ENCODE measurements around the gene EMC8.

Gene EMC8

DNA sequence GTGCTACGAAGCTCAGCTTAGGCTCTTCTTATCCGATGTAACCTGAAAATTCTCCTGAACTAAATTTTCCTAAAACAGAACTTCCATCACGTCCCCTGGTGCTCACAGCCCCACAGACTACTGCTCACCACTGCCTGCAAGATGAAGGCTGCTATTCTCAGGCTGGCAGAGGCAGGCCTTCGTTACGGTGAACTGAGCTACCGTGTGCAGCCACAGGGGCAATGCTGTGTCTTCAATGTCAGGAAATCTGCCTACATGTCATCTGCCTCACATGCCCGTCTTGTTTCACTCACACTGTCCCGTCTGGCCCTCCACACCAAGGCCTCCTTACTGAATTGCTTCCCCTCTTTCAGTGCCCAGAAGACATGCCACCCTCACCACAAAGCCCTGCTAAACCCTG, 15.9 kb downstream of the EMC8 start:
- no peak for TF ChIP-seq JUND (IDR thresholded peaks at IDR 0.05; ENCODE audit: low read depth)
- in situ Hi-C loops (cut with HindIII; ENCODE audit: low pct_unique_long_range_greater_than_20kb, low sequenced_read_pairs) = no loop called here
- DNase-seq (ENCODE audit: low read depth in 1 of 2, low spot score in 1 of 2) = no peak

DNA sequence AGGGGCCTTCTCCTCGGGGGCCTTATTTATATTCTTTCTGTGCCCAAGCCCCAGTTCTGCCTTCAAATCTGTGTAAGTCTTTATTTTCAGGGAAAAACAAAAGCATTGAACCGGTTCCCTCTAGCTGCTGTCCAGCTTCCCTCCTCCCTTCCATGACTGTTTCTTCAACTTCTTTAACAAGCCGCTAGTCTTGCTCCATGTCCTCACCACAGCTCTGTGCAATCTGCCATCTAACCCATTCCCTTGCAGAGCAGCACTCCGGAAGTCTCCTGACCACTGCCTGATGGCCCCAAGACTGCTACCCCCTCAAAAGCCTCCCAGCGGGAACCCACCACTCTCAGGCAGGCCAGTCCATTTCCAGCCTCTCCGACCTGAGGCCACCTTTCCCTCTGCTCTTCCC, 16.9 kb downstream of the EMC8 start:
- in situ Hi-C loops (cut with HindIII; ENCODE audit: low pct_unique_long_range_greater_than_20kb, low sequenced_read_pairs) = no loop called here
- TF ChIP-seq JUND (IDR thresholded peaks at IDR 0.05; ENCODE audit: low read depth) = no peak
- peak in 1 of 2 experiments; percentile 53 for DNase-seq (ENCODE audit: low read depth in 1 of 2, low spot score in 1 of 2)

DNA sequence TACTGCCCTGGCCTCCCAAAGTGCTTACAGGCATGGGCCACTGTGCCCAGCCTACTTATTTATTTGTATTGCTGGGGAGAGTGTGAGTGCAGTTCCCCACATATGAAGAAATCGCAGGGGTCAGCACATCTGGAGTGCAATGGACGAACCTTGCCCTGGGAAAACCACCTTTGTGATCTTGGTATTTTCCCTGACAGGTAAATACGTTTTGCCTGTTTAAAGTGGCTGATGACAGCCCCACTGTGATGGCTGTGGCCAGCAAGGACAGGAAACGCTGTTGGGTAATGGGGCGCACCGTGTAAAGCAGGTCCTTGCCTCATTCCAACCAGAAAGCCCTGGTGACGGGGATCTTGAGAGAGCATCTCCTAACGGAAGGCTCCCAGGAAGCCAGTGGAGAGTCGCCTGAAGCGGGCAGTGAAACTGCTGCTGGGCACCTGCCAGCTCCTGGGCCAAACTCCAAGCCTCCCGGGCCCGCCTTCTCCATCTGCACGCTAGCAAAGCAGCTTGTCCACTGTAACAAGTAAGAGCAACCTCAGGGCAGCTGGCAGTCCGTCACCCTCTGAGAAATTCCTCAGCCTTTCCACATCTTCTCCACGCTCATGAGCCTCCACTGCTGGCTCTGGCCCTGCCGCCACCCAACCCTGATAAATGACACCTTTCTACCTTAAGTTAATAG, 17.5 kb downstream of the EMC8 start:
- in situ Hi-C loops (cut with HindIII; ENCODE audit: low pct_unique_long_range_greater_than_20kb, low sequenced_read_pairs) = no loop called here
- TF ChIP-seq JUND (IDR thresholded peaks at IDR 0.05; ENCODE audit: low read depth) = no peak
- DNase-seq (ENCODE audit: low read depth in 1 of 2, low spot score in 1 of 2) = peak; percentile 89 to 95

DNA sequence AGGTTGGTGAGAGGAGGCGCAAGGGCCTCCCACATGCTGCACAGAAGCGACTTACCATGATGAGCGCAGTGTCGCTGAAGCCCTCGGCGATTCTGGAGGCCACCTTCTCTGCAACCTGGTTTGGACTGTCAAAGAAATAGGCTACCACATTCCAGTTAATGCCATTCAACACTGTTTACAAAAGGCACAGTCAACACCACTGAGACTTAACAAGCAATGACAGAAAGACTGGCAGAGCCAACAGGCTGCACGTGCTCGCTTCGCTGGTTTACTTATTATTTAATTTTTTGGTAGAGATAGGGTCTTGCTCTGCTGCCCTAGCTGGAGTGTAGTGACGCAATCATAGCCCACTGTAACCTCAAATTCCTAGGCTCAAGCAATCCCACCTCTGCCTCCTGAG, 18.2 kb downstream of the EMC8 start:
- peak; percentile 87 to 91 for DNase-seq (ENCODE audit: low read depth in 1 of 2, low spot score in 1 of 2)
- TF ChIP-seq JUND (IDR thresholded peaks at IDR 0.05; ENCODE audit: low read depth) = no peak
- in situ Hi-C loops (cut with HindIII; ENCODE audit: low pct_unique_long_range_greater_than_20kb, low sequenced_read_pairs) = no loop called here

DNA sequence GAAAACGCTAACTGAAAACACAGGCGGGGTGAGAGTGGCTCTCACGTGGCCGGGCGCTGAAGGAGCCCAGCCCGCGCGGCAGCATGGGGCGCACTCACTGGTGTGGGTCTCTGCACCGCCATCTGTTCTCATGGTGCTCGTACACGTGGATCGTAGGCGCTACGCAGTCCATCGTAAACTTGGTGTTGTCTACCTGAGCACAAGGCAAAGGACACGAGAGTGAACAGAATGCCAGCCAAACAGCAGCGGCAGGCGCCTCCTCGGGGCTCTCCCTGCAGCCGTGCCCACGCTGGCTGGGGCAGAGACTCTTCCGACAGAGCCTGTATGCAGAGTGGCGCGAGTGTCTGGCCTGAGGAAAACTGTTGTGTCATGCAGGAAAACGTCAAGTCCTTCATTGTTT, 19.1 kb downstream of the EMC8 start:
- in situ Hi-C loops (cut with HindIII; ENCODE audit: low pct_unique_long_range_greater_than_20kb, low sequenced_read_pairs) = no loop called here

DNA sequence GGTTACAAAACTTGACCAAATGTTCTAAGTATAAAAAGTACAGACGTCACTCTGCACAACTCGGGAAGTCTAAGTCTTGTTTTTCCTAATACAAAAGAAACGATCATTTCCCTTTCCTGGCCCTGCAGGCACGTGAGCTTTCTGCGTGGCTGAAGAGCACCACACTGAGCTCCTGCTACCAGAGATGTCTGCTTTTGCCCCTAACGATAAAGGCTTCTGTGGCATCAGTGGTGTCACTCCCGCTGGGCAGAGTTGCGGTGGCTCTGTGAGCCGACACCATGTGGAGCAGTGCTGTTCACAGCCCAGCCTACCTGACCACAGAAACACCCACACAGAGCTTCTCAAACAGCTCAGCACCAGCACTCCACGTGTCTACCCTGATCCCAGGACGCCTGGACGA, 20.5 kb downstream of the EMC8 start:
- DNase-seq (ENCODE audit: low read depth in 1 of 2, low spot score in 1 of 2) = peak in 1 of 2 experiments; percentile 75
- TF ChIP-seq JUND (IDR thresholded peaks at IDR 0.05; ENCODE audit: low read depth) = no peak
- in situ Hi-C loops (cut with HindIII; ENCODE audit: low pct_unique_long_range_greater_than_20kb, low sequenced_read_pairs) = no loop called here

More for the DNA sequence above, 19.1 kb downstream of the EMC8 start:
- no peak for DNase-seq (ENCODE audit: low read depth in 1 of 2, low spot score in 1 of 2)
- no peak for TF ChIP-seq JUND (IDR thresholded peaks at IDR 0.05; ENCODE audit: low read depth)

DNA sequence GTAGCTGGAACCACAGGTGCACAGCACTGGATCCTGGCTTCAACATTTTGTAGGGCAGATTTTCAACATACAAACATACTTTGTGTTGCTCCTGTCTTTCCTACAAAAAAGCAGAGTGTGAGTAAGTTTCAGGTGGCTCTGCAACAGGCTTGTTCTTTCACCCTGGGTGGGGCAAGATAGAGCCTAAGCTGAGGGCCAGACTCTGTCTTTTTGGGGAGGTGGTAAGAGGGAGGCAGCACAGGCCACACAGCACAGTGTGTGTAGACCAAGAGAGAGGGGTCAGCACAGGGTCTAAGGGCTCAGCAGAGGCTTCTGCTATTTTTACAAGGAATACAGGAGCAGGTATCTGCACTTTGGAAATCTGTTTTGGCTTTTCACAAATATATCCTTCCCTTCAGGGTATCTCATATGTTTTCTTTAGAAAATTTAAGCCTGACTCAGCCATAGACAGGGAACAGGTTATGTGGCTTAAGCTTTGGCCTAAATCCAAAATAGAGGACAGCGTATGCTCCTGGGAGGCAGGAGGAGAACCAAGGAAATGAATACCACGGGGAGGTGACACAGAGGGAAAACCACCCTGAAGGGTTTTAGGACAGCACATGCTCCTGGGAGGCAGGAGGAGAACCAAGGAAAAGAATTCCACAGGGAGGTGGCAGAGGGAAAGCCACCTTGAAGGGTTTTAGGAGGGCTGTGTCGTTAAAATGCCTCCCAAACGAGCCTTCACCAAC, 21.6 kb downstream of the EMC8 start:
- in situ Hi-C loops (cut with HindIII; ENCODE audit: low pct_unique_long_range_greater_than_20kb, low sequenced_read_pairs) = no loop called here
- DNase-seq (ENCODE audit: low read depth in 1 of 2, low spot score in 1 of 2) = peak; percentile 97 to 99
- TF ChIP-seq JUND (IDR thresholded peaks at IDR 0.05; ENCODE audit: low read depth) = no peak

DNA sequence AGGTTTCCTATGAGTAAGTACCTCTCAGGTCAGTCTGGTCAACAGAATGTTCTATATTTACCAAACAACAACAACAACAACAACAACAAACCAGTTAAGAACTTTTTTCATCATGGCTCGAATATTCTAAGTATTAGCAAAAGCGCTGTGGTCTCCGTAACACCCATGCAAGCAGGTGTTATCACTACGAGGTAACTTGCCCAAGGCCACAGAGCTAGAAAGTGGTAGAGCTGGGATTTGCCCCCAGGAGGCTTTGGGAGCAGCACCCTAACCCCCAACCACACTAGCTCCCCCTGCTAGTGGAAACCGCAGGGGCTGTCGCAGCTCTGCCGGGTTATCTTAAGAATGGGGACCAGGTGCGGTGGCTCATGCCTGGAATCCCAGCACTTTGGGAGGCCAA, 24.5 kb downstream of the EMC8 start:
- TF ChIP-seq JUND (IDR thresholded peaks at IDR 0.05; ENCODE audit: low read depth) = no peak
- in situ Hi-C loops (cut with HindIII; ENCODE audit: low pct_unique_long_range_greater_than_20kb, low sequenced_read_pairs) = no loop called here
- no peak for DNase-seq (ENCODE audit: low read depth in 1 of 2, low spot score in 1 of 2)

DNA sequence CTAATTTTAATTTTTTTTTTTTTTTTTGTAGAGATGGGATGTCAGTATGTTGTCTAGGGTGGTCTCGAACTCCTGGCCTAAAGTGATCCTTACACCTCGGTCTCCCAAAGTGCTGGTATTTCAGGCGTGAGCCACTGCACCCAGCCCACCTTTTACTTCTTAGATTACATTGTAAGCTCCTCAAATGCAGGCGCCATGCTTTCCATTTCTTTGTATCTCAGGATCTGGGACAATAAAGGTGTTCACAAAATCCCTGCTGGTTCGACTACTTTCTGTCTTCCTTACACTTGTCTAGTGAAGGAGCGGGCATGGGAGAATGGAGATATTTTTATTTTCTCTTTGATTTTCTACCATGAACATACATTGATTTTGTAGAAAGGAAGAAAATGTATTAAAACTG, 25.2 kb downstream of the EMC8 start:
- TF ChIP-seq JUND (IDR thresholded peaks at IDR 0.05; ENCODE audit: low read depth) = no peak
- no peak for DNase-seq (ENCODE audit: low read depth in 1 of 2, low spot score in 1 of 2)
- in situ Hi-C loops (cut with HindIII; ENCODE audit: low pct_unique_long_range_greater_than_20kb, low sequenced_read_pairs) = no loop called here

DNA sequence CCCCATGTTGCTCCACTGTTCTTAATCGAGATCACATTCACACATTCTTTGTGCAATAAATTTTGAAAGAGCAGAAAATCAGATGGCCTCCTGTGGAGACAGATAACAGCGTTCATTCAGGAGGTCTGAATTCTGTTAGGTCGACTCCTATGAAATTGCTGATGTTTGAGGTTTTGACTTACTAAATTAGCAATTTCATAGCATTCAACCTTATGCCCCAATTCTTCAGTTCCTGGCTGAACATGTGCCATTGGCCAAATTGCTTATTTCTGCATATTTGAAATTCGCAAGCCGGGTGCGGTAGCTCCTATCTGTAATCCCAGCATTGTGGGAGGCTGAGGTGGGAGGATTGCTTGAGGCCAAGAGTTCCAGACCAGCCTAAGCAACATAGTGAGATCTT, 26.3 kb downstream of the EMC8 start:
- DNase-seq (ENCODE audit: low read depth in 1 of 2, low spot score in 1 of 2) = no peak
- in situ Hi-C loops (cut with HindIII; ENCODE audit: low pct_unique_long_range_greater_than_20kb, low sequenced_read_pairs) = no loop called here

DNA sequence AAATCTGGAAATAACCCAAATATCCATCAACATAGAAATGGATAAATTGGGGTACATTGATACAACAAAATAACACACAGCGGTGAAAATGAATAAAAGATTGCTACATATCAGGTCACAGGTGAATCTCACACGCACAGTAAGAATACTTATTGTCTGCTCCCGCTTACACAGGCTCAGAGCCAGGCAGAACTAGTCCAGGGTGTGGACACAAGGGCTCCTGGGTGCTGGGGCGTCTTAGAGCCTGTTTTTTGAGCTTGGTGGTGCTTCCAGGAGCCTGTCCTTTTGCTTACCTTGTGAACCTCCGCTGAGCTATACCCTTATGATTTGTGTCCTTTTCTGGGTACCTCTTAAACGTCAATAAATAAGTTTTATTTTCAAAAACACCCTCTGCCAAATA, 28.6 kb downstream of the EMC8 start:
- in situ Hi-C loops (cut with HindIII; ENCODE audit: low pct_unique_long_range_greater_than_20kb, low sequenced_read_pairs) = no loop called here
- no peak for TF ChIP-seq JUND (IDR thresholded peaks at IDR 0.05; ENCODE audit: low read depth)
- DNase-seq (ENCODE audit: low read depth in 1 of 2, low spot score in 1 of 2) = peak in 1 of 2 experiments; percentile 76

More for the DNA sequence above, 26.3 kb downstream of the EMC8 start:
- no peak for TF ChIP-seq JUND (IDR thresholded peaks at IDR 0.05; ENCODE audit: low read depth)

DNA sequence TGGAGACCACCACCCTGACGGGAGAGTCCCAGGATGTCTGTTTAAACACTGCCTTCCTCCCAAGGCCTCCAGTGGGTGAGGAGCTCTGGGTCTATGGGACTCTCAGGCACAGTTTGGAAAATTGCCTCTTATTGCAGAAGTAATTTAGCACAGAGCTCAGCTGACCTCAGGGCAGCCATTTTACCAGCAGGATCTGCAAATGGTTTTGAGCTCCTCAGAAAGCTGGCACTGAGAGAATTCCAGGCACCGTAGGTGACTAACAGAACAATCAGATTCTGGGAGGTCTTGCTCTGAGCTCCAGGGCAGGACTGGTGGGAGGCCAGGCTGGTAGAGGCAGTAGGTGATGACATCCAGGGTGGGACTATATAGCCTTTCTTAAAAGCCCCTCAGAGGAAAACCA, 31.1 kb downstream of the EMC8 start:
- no peak for DNase-seq (ENCODE audit: low read depth in 1 of 2, low spot score in 1 of 2)
- in situ Hi-C loops (cut with HindIII; ENCODE audit: low pct_unique_long_range_greater_than_20kb, low sequenced_read_pairs) = loop anchor here (10.0 kb wide), 1 partner anchor 403 kb away; no protein-coding TSS in a partner anchor

DNA sequence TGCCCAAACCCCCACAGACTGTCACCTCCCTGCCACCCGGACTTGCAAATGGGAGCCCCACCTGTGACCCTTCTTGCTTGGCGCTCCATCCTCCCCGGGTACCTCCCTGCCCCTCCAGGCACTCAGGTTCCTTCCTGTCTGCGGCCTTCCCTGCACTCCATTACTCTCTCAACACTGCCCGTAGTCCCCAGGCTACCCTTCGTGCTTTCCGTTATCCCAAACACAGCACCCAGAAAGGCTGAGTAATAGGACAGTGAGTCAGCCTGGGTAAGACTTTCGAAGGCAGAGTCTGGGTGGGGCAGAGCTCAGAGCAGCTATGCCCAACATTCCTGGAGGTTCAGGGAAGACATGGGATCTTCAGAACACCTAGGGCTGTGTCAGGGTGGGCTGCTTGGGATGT, 31.8 kb downstream of the EMC8 start:
- in situ Hi-C loops (cut with HindIII; ENCODE audit: low pct_unique_long_range_greater_than_20kb, low sequenced_read_pairs) = loop anchor here (10.0 kb wide), 1 partner anchor 403 kb away; no protein-coding TSS in a partner anchor
- no peak for DNase-seq (ENCODE audit: low read depth in 1 of 2, low spot score in 1 of 2)
- TF ChIP-seq JUND (IDR thresholded peaks at IDR 0.05; ENCODE audit: low read depth) = no peak

More for the DNA sequence above, 31.1 kb downstream of the EMC8 start:
- TF ChIP-seq JUND (IDR thresholded peaks at IDR 0.05; ENCODE audit: low read depth) = no peak

Measured in T47D (cell line).